GM18511 (cell line): ENCODE results near the gene PCBD2.
"Not testable (repeated sequence)": the region's sequence is repeated elsewhere in the genome, so short reads cannot be mapped to it uniquely, and the experiment has no call there.

Source experiments
- ATAC-seq: cut with Tn5 transposase; IDR thresholded peaks from one replicate; pipeline ENCODE4 v1.9.1; 2021; ENCODE audit warnings: mild to moderate bottlenecking, moderate library complexity; ENCODE audit not compliant: unreplicated experiment

The PCBD2 gene

GRCh38 chr5:134904610-134905245, at the start of gene PCBD2:
PCBD2 (plus strand) TSS chr5:134905131; CDS start chr5:134905140, 9 bp downstream.
- ATAC-seq: peak; percentile 83

- not testable (repeated sequence) for ATAC-seq
These were observed 48.5 kb upstream of the PCBD2 start for GRCh38 chr5:134856465-134856864.

GRCh38 chr5:134857401-134857800, 47.5 kb upstream of the PCBD2 start:
- ATAC-seq: no peak

- no peak for ATAC-seq
These were observed 40.2 kb upstream of the PCBD2 start for GRCh38 chr5:134864707-134865106.

GRCh38 chr5:134873494-134873893, 31.4 kb upstream of the PCBD2 start:
- no peak for ATAC-seq

GRCh38 chr5:134873987-134874830, 30.7 kb upstream of the PCBD2 start, which contains the start of gene TXNDC15:
TXNDC15 (plus strand) TSS chr5:134874371; CDS start chr5:134874428, 57 bp downstream.
- ATAC-seq: peak; percentile 84

- ATAC-seq: peak; percentile 40
These were observed 29.9 kb upstream of the PCBD2 start for GRCh38 chr5:134874831-134875655.

GRCh38 chr5:134877159-134877558, 27.8 kb upstream of the PCBD2 start:
- peak; percentile 47 for ATAC-seq

GRCh38 chr5:134878403-134878802, 26.5 kb upstream of the PCBD2 start:
- ATAC-seq: no peak

GRCh38 chr5:134879456-134879855, 25.5 kb upstream of the PCBD2 start:
- ATAC-seq: no peak

- ATAC-seq: not testable (repeated sequence)
These were observed 24.0 kb upstream of the PCBD2 start for GRCh38 chr5:134880937-134881336.

- ATAC-seq: not testable (repeated sequence)
These were observed 23.2 kb upstream of the PCBD2 start for GRCh38 chr5:134881711-134882110.

- no peak for ATAC-seq
These were observed 17.3 kb upstream of the PCBD2 start for GRCh38 chr5:134887593-134888159.

- no peak for ATAC-seq
These were observed 15.6 kb upstream of the PCBD2 start for GRCh38 chr5:134889335-134889734.

GRCh38 chr5:134891473-134891872, 13.5 kb upstream of the PCBD2 start:
- ATAC-seq: no peak

- ATAC-seq: no peak
These were observed 12.6 kb upstream of the PCBD2 start for GRCh38 chr5:134892282-134892681.

GRCh38 chr5:134892926-134893325, 12.0 kb upstream of the PCBD2 start:
- no peak for ATAC-seq

- no peak for ATAC-seq
These were observed 11.0 kb upstream of the PCBD2 start for GRCh38 chr5:134893748-134894505.

- ATAC-seq: peak; percentile 24
These were observed 2.7 kb upstream of the PCBD2 start for GRCh38 chr5:134902071-134902801.
